CD4-positive, alpha-beta T cell treated with Interleukin-1 beta for 1 hour (primary cell): ENCODE measurements around the gene ZFP1.
A peak's percentile ranks its signal among the peaks of the same experiment; 100 is the strongest.
"Not testable (repeated sequence)": the region's sequence is repeated elsewhere in the genome, so short reads cannot be mapped to it uniquely, and the experiment has no call there.

Source experiments
- DNase-seq, 2 donors: peaks; one replicate each; pipeline ENCODE4 v3.0.0-alpha.2; 2020 to 2022

The ZFP1 gene

DNA sequence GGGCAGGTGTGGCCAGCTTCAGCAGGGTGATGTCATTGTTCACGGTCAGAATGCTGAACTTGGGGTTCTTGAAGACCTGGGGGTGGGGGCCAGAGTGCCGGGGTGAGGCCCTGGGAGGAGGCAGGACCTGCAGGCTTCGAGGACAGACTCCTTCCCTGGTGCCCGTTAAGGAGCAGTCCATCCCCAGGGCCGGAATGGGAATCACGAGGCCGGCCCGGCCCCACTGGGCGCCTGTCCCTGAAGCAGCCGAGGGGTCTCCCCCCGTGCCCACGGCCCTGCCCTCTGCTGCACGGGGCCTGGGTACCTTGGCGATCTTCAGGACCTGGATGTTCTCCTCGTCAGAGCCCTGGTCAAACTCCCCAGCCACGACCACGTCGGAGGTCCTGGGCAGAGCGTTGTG is 57.1 kb downstream of the ZFP1 start:
- DNase-seq, result not testable (repeated sequence)

DNA sequence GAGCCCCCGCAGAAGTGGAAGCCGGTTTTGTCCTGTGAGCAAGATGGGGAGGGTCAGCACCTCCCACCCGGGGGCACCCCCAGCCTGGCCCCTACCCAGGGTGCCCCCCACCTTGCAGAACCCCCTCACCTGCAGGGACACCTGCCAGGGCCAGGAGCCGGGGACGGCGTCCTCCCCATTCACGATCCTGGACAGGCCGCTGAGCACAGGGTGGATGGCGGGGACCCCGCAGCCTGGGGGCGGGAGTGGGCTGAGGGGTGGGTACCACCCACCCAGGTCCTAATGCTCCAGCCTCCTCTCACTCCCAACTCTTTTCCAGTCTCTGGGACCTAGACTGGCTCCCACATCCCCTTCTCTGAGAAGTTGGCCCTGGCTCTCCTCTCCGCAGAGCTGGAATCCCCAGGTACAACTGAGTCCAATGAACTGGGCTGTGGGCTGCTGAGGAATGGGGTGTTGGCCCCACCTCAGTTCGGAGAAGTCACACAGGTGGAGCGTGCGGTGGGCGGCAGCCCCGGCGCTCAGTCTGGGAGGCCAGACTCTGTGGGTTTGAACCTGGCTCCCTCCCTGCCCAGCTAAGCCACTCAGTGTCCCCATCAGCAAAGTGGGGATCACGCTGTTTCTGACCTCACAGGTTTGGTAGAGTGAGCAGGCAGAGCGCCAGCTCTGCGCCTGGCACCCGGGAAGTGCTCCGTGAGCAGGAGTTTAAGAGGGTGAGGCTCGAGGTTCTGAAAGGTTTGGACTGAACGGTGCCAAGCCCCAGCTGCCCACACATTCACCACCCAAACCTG is 57.8 kb downstream of the ZFP1 start:
- not testable (repeated sequence) for DNase-seq

DNA sequence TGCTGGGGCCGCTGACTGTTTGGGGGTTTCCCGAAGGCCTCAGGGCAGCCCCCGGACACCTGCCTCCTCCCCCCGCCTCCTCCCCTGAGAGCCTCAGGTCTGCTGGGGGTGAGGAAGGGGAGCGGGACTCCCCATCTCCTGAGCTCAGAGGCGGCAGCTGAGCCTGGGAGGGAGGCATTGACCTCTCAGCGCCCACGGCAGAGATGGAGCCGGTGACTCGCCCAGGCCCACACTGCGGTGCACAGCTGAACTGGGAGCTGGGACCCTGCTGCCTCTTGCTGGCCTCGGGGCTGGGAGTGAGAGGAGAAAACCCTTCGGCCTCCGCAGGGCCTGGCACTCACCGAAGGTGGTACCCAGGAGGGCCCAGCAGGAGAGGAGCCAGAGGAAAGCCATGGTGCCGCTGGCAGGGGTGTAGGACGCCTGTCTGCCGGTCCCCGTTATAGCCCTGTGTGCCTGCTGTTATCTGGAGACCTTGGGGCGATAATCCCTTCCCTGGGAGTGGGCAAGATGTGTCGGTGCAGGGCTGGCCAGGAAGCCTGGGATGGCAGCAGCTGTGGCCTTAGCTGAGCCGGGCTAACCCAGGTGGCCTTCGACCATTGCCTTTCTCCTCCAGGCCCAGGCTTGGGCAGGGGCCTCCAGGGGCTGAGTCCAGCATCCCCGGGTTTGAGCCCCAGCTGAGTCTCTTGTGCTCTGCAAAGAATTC is 58.6 kb downstream of the ZFP1 start, which contains the start of gene CTRB2:
Gene CTRB2 (minus strand): TSS at position 413 of the 703 bp plus-strand sequence. CDS start 20 bp downstream, at position 393.
- DNase-seq, result no peak

DNA sequence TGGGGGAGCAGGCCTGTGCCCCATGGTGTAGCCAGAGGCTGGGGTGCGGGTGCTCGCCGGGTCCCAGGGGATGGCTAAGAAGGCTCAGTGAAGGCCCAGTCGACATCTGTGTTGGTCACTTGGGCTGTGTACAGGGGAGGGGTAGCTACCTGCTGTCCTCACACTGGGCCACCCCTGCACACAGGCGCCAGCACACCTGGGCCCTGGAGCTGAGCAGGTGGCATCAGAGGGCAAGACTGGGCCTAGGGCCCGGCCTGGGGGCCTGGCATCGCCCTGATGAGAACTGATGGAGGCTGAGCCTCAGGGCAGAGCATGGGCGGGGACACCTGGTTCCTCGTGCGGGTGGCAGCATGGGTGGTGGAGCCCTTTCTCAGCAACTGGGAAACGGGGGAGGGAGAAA is 59.5 kb downstream of the ZFP1 start:
- no peak for DNase-seq

DNA sequence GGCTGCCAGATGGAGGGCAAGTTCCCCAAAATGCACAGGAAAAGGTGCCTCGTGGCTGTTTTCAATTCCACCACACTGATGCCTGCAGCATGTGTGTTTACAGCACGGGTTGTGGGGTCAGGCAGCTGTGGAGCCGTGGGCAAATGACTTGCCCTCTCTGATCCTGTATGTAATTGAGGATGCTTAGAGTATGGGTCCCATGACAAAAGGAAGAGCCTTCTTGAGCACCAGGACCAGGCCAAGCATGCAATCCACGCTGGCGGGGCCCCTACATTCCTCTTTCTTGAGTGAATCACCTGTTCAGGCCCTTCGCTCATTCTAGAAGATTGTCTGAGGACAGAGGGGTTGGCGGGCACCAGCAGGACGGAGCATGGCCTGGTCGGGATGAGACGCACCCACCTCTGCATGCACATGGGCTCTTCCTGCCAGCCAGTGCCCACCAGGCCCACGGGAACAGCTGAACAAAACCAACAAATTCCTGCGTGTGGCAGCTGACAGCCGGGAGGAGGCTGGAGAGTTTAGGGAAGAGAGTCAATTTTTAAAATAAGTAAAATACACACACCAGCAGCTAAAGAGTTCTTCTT is 60.0 kb downstream of the ZFP1 start:
- no peak for DNase-seq

DNA sequence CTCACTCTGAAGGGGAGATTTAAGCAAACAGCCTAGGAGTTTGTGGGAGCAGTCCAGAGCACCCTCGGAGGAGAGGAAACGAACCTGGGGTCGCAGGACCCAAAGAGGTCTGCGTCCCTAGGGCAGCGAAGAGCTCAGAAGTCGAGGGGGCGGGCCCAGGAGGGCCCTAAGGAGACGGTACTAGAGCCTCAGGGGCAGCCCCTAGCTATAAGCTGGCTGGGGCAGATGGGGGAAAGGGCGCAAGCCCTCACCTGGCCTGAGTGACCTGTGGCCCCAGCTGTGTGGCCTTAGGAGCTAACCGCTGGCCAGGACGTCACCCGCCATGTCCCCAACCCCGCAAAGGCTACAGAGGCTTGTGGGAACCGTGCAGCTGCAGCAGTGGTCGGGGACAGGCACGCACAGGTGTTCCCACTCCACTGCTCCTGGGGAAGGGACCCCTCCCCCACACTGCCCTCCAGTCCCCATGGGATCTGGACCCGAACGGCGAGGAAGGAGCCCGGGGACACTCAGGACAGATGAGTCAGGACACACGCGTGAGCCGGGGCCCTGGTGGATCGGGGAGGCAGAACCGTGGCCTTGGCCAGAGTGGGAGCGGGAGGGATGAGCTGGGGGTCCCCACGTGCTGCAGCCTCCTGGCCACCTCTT is 60.7 kb downstream of the ZFP1 start:
- no peak for DNase-seq

DNA sequence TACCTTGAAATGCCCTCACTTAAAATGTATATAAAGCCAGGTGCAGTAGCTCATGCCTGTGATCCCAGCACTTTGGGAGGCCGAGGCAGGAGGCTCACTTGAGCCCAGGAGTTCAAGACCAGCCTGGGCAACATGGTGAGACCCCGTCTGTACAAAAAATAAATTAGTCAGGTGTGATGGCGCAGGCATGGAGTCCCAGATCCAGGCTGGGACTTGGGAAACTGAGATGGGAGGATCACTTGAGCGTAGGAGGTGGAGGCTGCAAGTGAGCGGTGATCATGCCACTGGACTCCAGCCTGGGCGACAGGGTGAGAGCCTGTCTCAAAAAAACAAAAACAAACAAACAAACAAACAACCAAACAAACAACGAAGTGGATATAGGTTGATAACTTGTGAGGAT is 61.2 kb downstream of the ZFP1 start:
- not testable (repeated sequence) for DNase-seq

DNA sequence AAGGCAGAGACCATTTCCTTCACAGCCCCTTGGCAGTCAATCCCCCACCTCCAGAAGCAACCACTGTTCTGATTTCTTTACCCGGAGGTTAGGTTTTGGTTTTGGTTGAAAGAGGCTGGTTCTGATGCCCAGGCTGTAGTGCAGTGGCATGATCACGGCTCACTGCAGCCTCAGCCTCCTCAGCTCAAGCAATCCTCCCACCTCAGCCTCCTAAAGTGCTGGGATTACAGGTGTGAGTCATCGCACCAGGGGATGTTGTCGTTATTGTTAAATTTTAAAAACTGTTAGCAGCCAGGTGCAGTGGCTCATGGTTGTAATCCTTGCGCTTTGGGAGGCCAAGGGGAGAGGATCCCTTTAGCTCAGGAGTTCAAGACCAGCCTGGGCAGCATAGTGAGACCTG is 61.6 kb downstream of the ZFP1 start:
- no peak for DNase-seq

DNA sequence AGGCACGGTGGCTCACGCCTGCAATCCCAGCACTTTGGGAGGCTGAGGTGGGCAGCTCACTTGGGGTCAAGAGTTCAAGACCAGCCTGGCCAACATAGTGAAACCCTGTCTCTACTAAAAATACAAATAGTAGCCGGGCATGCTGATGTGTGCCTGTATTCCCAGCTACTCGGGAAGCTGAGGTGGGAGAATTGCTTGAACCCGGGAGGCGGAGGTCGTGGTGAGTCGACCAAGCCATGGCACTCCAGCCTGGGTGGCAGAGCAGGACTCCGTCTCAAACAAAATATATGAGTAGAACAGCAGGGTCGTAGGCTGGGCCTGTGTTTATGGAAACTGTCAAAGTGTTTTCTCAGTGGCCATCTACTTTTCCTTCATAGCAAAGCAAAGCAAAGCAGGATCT is 63.0 kb downstream of the ZFP1 start:
- DNase-seq, result not testable (repeated sequence)

DNA sequence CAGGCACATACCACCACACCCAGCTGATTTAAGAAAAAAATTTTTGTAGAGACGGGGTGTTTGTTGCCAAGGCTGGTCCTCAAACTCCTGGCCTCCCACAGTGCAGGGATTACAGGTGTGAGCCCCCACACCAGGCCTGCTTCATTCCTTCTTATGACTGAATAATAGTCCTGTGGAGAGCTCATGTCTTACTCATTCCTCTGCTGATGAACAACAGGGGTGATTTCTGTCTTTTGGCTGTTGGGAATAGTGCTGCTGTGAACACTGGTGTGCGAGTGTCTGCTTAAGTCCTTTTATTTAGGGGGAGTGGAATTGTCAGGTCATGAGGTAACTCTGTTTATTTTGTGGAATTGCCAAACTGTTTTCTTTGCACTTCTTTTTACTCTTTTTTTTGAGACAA is 67.8 kb downstream of the ZFP1 start:
- DNase-seq, result no peak

DNA sequence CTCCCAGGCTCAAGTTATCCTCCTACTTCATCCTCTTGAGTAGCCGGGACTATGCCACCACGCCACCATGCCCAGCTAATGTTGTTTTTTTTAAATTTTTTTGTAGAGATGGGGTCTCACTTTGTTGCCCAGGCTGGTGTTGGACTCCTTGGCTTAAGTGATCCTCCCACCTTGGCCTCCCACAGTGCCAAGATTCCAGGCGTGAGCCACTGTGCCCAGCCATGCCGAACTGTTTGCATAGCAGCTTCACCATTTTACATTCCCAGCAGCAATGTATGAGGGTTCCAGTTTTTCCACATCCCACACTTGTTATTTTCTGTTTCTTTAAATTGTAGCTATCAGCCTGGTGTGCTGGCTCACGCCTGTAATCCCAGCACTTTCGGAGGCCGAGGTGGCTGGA is 68.3 kb downstream of the ZFP1 start:
- no peak for DNase-seq

DNA sequence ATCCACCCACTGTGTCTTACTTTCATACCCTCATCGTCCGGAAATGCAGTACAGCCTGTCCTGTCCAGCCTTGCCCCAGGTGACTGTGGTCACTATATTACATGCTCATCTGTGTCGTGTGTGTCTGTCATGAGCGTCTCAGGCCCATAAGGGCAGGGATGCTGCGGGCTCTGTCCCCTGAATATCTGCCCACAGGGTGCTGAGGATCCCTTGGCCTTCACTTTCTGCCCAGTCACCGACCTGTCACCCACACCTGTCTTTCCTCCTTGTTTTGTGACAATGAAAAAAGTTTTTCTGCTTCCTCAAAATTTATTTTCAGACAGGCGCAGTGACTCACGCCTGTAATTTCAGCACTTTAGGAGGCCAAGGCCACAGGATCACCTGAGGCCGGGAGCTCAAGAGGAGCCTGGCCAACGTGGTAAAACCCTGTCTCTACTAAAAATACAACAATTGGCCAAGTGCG is 69.1 kb downstream of the ZFP1 start:
- DNase-seq, result no peak

DNA sequence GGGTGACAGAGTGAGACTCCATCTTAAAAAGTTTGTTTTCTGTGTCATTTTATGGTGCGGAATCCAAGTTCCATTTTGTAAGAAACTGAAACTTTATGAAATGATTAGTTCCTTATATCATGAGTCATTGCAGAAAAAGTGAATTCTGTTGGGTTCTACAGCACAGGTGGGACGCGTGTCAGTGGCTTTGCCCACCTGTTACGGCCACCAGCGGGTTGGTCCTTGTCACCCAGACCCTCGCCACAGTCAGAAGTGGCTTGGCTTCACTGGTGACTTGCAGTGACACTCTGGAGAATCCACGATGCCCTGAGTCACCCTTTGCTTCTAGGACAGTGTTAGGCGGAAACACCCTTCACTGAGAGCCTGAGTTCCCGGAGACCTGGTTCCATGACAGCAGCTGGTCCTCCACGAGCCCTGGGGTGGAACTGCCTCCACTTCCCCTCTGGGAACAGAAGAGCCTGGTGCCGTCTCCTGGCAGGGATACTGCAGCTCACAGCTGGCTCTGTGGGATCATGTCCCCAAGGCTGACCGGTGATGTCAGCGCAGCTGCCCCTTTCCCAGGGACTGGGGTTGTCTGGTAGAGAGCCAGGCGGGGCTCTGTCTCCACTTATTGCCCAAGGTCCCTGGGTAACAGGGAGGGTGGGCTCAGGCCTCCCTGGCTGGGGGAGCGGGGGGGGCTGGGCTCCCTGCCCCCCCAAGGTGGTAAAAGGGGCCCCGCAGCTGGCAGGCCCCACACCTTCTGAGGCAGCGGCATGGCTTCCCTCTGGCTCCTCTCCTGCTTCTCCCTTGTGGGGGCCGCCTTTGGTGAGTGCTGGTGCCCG is 70.1 kb downstream of the ZFP1 start, which contains the start of gene CTRB1:
Gene CTRB1 (plus strand): TSS at position 733 of the 821 bp plus-strand sequence. CDS start 20 bp downstream, at position 753.
- no peak for DNase-seq

DNA sequence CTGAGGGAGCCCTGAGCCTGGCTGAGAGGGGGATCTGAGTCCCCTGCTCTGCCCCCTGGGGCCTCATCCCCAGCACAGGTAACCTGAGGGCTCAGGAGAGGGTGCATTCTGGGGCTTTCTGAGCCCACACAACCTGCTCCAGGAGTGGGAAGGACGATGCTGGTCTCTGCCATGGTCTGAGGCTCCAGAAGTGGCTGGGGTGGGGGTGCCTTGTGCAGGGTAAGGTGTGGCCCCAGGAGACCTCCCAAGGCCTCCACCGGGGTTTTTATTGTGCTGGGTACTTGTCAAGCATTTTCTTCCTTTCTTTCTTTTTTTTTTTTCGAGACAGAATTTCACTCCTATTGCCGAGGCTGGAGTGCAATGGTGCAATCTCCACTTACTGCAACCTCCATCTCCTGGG is 70.8 kb downstream of the ZFP1 start:
- no peak for DNase-seq

DNA sequence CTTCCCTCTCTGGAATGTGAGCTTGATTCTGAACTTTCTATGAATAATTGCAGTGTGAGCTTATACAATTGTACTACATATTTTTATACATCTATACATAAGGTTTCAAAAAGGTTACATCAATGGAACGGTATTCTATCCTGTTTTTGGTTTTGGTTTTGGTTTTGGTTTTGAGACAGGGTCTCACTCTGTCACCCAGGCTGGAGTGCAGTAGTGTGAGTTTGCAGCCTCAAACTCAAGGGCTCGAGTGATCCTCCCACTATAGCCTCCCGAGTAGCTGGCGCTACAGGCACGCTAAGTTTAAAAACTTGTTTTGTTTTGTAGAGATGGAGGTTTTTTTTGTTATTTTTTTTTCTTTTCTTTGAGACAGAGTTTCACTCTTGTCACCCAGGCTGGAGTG is 71.5 kb downstream of the ZFP1 start:
- peak in 1 of 2 donors; percentile 22 for DNase-seq
